ENCODE data around the gene SEC14L2.
"Not testable (repeated sequence)": the region's sequence is repeated elsewhere in the genome, so short reads cannot be mapped to it uniquely, and the experiment has no call there.

Gene SEC14L2

DNA sequence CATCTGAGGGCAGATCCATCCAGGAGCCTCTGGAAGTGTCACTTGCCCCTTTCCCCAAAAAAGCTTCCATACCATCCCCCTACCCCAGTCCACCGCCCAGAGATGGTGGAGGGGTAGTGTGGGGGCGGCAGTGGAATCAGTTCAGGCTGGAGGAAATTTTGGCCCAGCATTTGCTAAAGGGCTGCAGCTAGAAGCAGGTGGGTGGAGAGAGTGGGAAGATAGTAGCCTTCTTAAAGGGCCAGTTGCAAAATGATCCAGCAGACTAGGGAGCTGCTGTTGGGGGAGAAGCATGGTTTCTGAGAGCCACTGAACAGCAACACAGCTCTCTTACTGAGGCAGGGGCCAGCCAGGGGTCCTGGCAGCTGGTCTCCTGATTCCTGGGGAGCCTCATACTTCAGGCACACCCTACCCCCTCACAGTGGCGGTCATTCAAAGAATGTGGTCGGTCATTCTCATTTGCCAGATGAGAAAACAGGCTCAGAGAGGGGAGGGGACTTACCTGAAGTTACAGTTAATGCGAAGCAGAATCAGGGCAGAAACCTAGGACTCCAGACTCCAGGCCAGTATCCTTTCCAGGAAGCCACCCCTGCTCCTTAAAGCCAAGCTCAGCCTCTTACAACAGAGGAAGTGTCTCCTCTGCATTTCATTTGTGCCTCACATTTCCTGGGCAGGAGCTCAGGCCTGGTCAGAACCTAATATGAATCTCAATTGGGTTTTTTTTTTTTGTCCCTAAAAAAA, 5.4 kb downstream of the SEC14L2 start:
- H3K4me3 ChIP-seq (ENCODE audit: low read length in 2 of 2): no peak overlapping the region
- H3K4ac ChIP-seq (ENCODE audit: low read length): no peak overlapping the region
- H2BK5ac ChIP-seq (ENCODE audit: low read length): no peak overlapping the region
- peak overlapping the region; percentile 37 for H2AK5ac ChIP-seq (ENCODE audit: low read depth, low read length)
- peaks cover 0 to 4% of the 10 kb centered on the region in 2 donors for H3K36me3 ChIP-seq (replicated peaks in 1 of 2; ENCODE audit: control insufficient read depth in 2 of 2, insufficient read depth in 2 of 2, low read length in 2 of 2)
- H3K4me2 ChIP-seq (ENCODE audit: insufficient read depth, low read length, poor library complexity, severe bottlenecking): no peak overlapping the region
- H3K79me1 ChIP-seq (ENCODE audit: low read depth, low read length): no peaks in the 10 kb centered on the region
- no peak overlapping the region for H4K8ac ChIP-seq (ENCODE audit: low read depth, low read length)
- no peak overlapping the region for H3K14ac ChIP-seq (ENCODE audit: low read length)
- no peak overlapping the region for H2BK12ac ChIP-seq (ENCODE audit: low read length)
- H2BK15ac ChIP-seq (ENCODE audit: low read length): no peak overlapping the region
- no peak overlapping the region for H2BK120ac ChIP-seq (ENCODE audit: low read depth, low read length)
- peak overlapping the region; percentile 59 for H2AFZ ChIP-seq (ENCODE audit: low read length)
- DNase-seq (ENCODE audit: low spot score): no peak
- no CpG with 5 or more reads among the region's 5 CpGs for WGBS, 2 donors (ENCODE audit: extremely low coverage in 2 of 2, insufficient read length in 2 of 2, insufficient replicate concordance in 1 of 2)
- peaks cover 11 to 14% of the 10 kb centered on the region in 2 donors for H3K4me1 ChIP-seq (ENCODE audit: control insufficient read depth in 2 of 2, insufficient read depth in 1 of 2, low read depth in 1 of 2, low read length in 2 of 2)
- H3K27me3 ChIP-seq (ENCODE audit: control insufficient read depth in 3 of 3, insufficient read depth in 3 of 3, low read depth in 1 of 3, low read length in 3 of 3): peaks cover 0 to 12% (median 3%) of the 10 kb centered on the region in 3 experiments
- no peak overlapping the region for H3K18ac ChIP-seq (ENCODE audit: low read length)
- H3K9me3 ChIP-seq (replicated peaks in 1 of 2; ENCODE audit: control insufficient read depth in 2 of 2, insufficient read depth in 1 of 2, low read depth in 1 of 2, low read length in 2 of 2): no peaks in the 10 kb centered on the region
- H4K91ac ChIP-seq (ENCODE audit: low read depth, low read length, poor library complexity): no peak overlapping the region
- H3K23ac ChIP-seq (ENCODE audit: low read depth, low read length, poor library complexity): no peak overlapping the region
- H3K9ac ChIP-seq (ENCODE audit: low read depth, low read length, poor library complexity): no peak overlapping the region
- no peak overlapping the region for H3K27ac ChIP-seq (replicated peaks; ENCODE audit: low read length)

GRCh38 chr22:30402766-30403104, 5.9 kb downstream of the SEC14L2 start:
- H3K27me3 ChIP-seq (ENCODE audit: control insufficient read depth in 3 of 3, insufficient read depth in 3 of 3, low read depth in 1 of 3, low read length in 3 of 3); H4K8ac ChIP-seq (ENCODE audit: low read depth, low read length); H4K91ac ChIP-seq (ENCODE audit: low read depth, low read length, poor library complexity); H3K9ac ChIP-seq (ENCODE audit: low read depth, low read length, poor library complexity); H3K14ac ChIP-seq (ENCODE audit: low read length); H3K9me3 ChIP-seq (replicated peaks in 1 of 2; ENCODE audit: control insufficient read depth in 2 of 2, insufficient read depth in 1 of 2, low read depth in 1 of 2, low read length in 2 of 2); H3K36me3 ChIP-seq (replicated peaks in 1 of 2; ENCODE audit: control insufficient read depth in 2 of 2, insufficient read depth in 2 of 2, low read length in 2 of 2); H2AFZ ChIP-seq (ENCODE audit: low read length); H3K4me2 ChIP-seq (ENCODE audit: insufficient read depth, low read length, poor library complexity, severe bottlenecking); DNase-seq (ENCODE audit: low spot score); H2BK120ac ChIP-seq (ENCODE audit: low read depth, low read length); H3K4ac ChIP-seq (ENCODE audit: low read length); H2AK5ac ChIP-seq (ENCODE audit: low read depth, low read length); H2BK15ac ChIP-seq (ENCODE audit: low read length); H3K4me3 ChIP-seq (ENCODE audit: low read length in 2 of 2); H2BK12ac ChIP-seq (ENCODE audit: low read length); H2BK5ac ChIP-seq (ENCODE audit: low read length); H3K79me1 ChIP-seq (ENCODE audit: low read depth, low read length); H3K27ac ChIP-seq (replicated peaks; ENCODE audit: low read length); H3K18ac ChIP-seq (ENCODE audit: low read length); H3K23ac ChIP-seq (ENCODE audit: low read depth, low read length, poor library complexity): not testable (repeated sequence)
- H3K4me1 ChIP-seq (ENCODE audit: control insufficient read depth in 2 of 2, insufficient read depth in 1 of 2, low read depth in 1 of 2, low read length in 2 of 2): peaks cover 8 to 10% of the 10 kb centered on the region in 2 donors
- no CpG with 5 or more reads among the region's 5 CpGs for whole genome bisulfite sequencing, 2 donors (ENCODE audit: extremely low coverage in 2 of 2, insufficient read length in 2 of 2, insufficient replicate concordance in 1 of 2)

DNA sequence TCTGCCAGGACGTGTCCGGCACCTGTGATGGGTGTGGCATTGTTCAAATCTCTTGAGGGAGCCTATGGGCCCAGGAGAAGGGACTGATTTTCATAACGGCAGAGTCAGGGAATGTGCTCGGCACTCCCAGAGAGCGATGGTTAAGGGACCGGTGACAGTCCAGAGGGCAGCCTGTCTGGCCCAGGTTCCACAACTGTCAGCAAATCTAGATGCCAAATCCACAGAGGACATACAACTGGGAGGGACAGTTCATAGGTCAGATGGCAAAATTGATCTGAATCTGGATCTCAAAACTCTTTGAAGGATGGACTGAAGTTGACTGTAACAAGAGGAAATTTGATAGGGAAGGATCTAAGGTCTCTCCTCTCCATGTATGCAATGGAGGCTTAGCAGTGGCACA, 7.5 kb downstream of the SEC14L2 start:
- no peak overlapping the region for H4K8ac ChIP-seq (ENCODE audit: low read depth, low read length)
- H3K14ac ChIP-seq (ENCODE audit: low read length): no peak overlapping the region
- H3K4me3 ChIP-seq (ENCODE audit: low read length in 2 of 2): no peak overlapping the region
- no peak overlapping the region for H3K18ac ChIP-seq (ENCODE audit: low read length)
- no peak overlapping the region for H2BK5ac ChIP-seq (ENCODE audit: low read length)
- DNase-seq (ENCODE audit: low spot score): no peak
- H3K27me3 ChIP-seq (ENCODE audit: control insufficient read depth in 3 of 3, insufficient read depth in 3 of 3, low read depth in 1 of 3, low read length in 3 of 3): no peaks in the 10 kb centered on the region
- no peak overlapping the region for H3K4ac ChIP-seq (ENCODE audit: low read length)
- no peak overlapping the region for H4K91ac ChIP-seq (ENCODE audit: low read depth, low read length, poor library complexity)
- no peak overlapping the region for H2AK5ac ChIP-seq (ENCODE audit: low read depth, low read length)
- H3K23ac ChIP-seq (ENCODE audit: low read depth, low read length, poor library complexity): no peak overlapping the region
- peaks cover 2 to 12% of the 10 kb centered on the region in 2 donors for H3K36me3 ChIP-seq (replicated peaks in 1 of 2; ENCODE audit: control insufficient read depth in 2 of 2, insufficient read depth in 2 of 2, low read length in 2 of 2)
- WGBS, 2 donors (ENCODE audit: extremely low coverage in 2 of 2, insufficient read length in 2 of 2, insufficient replicate concordance in 1 of 2): no CpG with 5 or more reads among the region's 6 CpGs
- H3K4me1 ChIP-seq (ENCODE audit: control insufficient read depth in 2 of 2, insufficient read depth in 1 of 2, low read depth in 1 of 2, low read length in 2 of 2): peaks cover 5 to 8% of the 10 kb centered on the region in 2 donors
- no peak overlapping the region for H3K27ac ChIP-seq (replicated peaks; ENCODE audit: low read length)
- no peak overlapping the region for H2BK15ac ChIP-seq (ENCODE audit: low read length)
- H2BK120ac ChIP-seq (ENCODE audit: low read depth, low read length): no peak overlapping the region
- no peaks in the 10 kb centered on the region for H3K9me3 ChIP-seq (replicated peaks in 1 of 2; ENCODE audit: control insufficient read depth in 2 of 2, insufficient read depth in 1 of 2, low read depth in 1 of 2, low read length in 2 of 2)
- no peak overlapping the region for H3K4me2 ChIP-seq (ENCODE audit: insufficient read depth, low read length, poor library complexity, severe bottlenecking)
- H3K9ac ChIP-seq (ENCODE audit: low read depth, low read length, poor library complexity): no peak overlapping the region
- no peaks in the 10 kb centered on the region for H3K79me1 ChIP-seq (ENCODE audit: low read depth, low read length)
- no peak overlapping the region for H2AFZ ChIP-seq (ENCODE audit: low read length)
- no peak overlapping the region for H2BK12ac ChIP-seq (ENCODE audit: low read length)

- H3K18ac ChIP-seq (ENCODE audit: low read length): no peak overlapping the region
- H2BK120ac ChIP-seq (ENCODE audit: low read depth, low read length): no peak overlapping the region
- H3K9ac ChIP-seq (ENCODE audit: low read depth, low read length, poor library complexity): no peak overlapping the region
- peaks cover 5% of the 10 kb centered on the region in 2 donors for H3K4me1 ChIP-seq (ENCODE audit: control insufficient read depth in 2 of 2, insufficient read depth in 1 of 2, low read depth in 1 of 2, low read length in 2 of 2)
- H3K4me2 ChIP-seq (ENCODE audit: insufficient read depth, low read length, poor library complexity, severe bottlenecking): no peak overlapping the region
- no CpG with 5 or more reads among the region's 4 CpGs for WGBS, 2 donors (ENCODE audit: extremely low coverage in 2 of 2, insufficient read length in 2 of 2, insufficient replicate concordance in 1 of 2)
- H3K9me3 ChIP-seq (replicated peaks in 1 of 2; ENCODE audit: control insufficient read depth in 2 of 2, insufficient read depth in 1 of 2, low read depth in 1 of 2, low read length in 2 of 2): no peaks in the 10 kb centered on the region
- no peak overlapping the region for H3K4ac ChIP-seq (ENCODE audit: low read length)
- no peak overlapping the region for H4K8ac ChIP-seq (ENCODE audit: low read depth, low read length)
- H4K91ac ChIP-seq (ENCODE audit: low read depth, low read length, poor library complexity): no peak overlapping the region
- H3K27me3 ChIP-seq (ENCODE audit: control insufficient read depth in 3 of 3, insufficient read depth in 3 of 3, low read depth in 1 of 3, low read length in 3 of 3): no peaks in the 10 kb centered on the region
- no peak overlapping the region for H3K27ac ChIP-seq (replicated peaks; ENCODE audit: low read length)
- no peak overlapping the region for H3K23ac ChIP-seq (ENCODE audit: low read depth, low read length, poor library complexity)
- H2BK15ac ChIP-seq (ENCODE audit: low read length): no peak overlapping the region
- no peak overlapping the region for H2AK5ac ChIP-seq (ENCODE audit: low read depth, low read length)
- no peaks in the 10 kb centered on the region for H3K79me1 ChIP-seq (ENCODE audit: low read depth, low read length)
- H3K14ac ChIP-seq (ENCODE audit: low read length): no peak overlapping the region
- no peak overlapping the region for H3K4me3 ChIP-seq (ENCODE audit: low read length in 2 of 2)
- H3K36me3 ChIP-seq (replicated peaks in 1 of 2; ENCODE audit: control insufficient read depth in 2 of 2, insufficient read depth in 2 of 2, low read length in 2 of 2): peaks cover 2 to 15% of the 10 kb centered on the region in 2 donors
- no peak overlapping the region for H2AFZ ChIP-seq (ENCODE audit: low read length)
- no peak overlapping the region for H2BK5ac ChIP-seq (ENCODE audit: low read length)
- H2BK12ac ChIP-seq (ENCODE audit: low read length): no peak overlapping the region
- DNase-seq (ENCODE audit: low spot score): no peak
Measured at GRCh38 chr22:30405731-30406130, 8.9 kb downstream of the SEC14L2 start.
